CD4-positive, alpha-beta T cell treated with Interleukin-17A for 1 hour (primary cell): ENCODE data around the gene ARMH1.

Source experiments
- DNase-seq: peaks from one replicate; pipeline ENCODE4 v3.0.0-alpha.2; 2020

ARMH1 gene

GRCh38 chr1:44674113-44675000, at the start of gene ARMH1, which contains the start of gene TMEM53:
Gene ARMH1, plus strand, starts transcription at chr1:44674714. Its CDS starts 14,984 bp downstream, at chr1:44689698.
Gene TMEM53, minus strand, starts transcription at chr1:44674481. Its CDS starts 90 bp downstream, at chr1:44674391.
- DNase-seq: peak; percentile 99

GRCh38 chr1:44625348-44625747, 49.2 kb upstream of the ARMH1 start:
- DNase-seq: no peak

DNA sequence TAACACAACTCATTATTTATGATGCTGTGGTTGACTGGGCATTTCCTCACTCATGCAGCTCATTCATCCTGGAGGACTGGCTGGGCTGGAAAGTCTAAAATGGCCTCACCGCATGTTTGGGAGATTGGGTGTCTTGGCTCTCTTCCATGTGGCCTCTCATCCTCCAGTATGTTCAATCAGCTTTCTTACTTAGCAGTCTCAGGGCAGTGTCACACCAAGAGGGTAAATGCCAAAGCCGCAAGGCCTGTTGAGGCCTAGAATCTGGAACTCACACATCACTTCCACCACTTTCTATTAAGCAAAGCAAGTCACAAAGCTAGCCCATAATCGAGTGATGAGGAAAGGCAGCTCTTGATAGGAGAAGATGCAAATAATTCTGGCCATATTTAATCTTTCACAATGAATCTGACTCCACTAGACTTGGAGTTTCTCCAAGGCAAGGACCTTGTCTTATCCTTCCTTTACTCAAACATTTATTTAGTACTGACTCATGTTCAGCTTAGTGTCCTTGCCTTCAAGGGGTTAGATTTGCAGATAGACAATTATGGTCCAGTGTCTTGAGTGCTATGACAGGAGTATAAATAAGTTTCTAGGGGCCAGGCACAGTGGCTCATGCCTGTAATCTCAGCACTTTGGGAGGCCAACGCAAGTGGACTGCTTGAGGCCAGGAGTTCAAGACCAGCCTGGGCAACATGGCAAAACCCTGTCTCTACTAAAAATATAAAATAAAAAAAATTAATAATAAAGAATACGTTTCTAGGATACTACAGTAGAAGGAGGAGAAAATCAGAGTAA, 45.4 kb upstream of the ARMH1 start:
- DNase-seq: no peak

GRCh38 chr1:44630116-44630515, 44.4 kb upstream of the ARMH1 start:
- DNase-seq: no peak

DNA sequence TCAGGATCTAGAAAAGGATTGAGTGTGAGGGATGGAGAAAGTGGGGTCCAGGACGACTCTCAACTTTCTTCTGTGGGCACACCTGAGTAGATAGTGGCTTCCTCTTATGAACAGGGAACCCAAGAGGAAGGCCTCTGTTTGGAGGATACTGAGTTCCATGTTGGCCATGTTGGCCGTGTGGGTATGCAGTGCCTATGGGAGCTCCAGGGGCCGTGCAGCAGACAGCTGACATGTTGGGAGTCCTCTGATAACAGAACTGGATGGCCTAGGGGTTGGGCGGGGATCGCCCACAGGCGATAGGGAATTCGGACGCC, 43.2 kb upstream of the ARMH1 start:
- DNase-seq: no peak

- DNase-seq: peak; percentile 90
These were observed 42.6 kb upstream of the ARMH1 start for GRCh38 chr1:44631647-44632539.

- peak; percentile 5 for DNase-seq
These were observed 41.9 kb upstream of the ARMH1 start for GRCh38 chr1:44632598-44632997.

- no peak for DNase-seq
These were observed 39.8 kb upstream of the ARMH1 start for GRCh38 chr1:44634606-44635189.

DNA sequence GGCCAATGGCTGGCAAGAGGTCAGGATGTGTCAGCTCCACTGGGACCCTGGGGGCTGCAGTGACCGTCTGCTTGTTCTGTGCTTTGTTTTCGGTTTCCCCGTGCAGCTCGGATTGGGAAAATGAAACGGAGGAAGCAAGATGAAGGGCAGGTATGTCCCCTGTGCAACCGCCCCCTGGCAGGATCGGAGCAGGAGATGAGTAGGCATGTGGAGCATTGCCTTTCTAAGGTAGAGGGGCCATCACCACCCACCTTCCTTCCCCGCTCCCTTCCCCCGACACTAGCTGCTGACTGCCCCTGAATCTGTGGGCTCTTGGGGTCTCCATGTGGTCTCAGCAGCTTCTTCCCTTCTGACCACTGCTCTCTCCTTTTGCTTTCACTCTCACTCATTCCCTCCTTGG, 39.1 kb upstream of the ARMH1 start:
- DNase-seq: no peak

DNA sequence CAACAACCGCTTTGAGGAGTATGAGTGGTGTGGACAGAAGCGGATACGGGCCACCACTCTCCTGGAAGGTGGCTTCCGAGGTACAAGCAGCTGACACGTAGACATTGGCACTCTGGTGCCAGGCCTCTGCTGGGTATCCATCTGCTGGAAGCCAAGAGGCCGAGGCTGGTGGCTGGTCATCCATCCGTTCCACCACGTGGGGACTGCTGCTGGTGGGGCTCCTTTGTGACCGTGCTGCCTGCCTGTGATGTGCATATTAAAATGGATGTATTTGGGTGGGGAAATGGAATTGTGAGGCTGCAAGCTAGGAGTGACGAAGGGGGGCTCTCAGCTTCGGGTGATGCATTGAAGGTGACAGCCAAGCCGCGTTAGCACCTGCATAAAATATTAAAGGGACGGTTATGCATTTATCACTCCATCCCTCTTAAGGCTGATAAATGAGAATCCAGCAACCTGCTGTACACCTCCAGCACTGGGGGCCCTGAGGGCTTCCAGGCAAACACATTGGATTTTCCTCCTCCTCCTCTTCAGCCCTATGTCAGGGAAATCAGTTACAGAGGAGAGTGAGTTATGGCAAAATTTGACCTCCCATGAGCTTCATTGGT, 38.3 kb upstream of the ARMH1 start:
- DNase-seq: no peak

DNA sequence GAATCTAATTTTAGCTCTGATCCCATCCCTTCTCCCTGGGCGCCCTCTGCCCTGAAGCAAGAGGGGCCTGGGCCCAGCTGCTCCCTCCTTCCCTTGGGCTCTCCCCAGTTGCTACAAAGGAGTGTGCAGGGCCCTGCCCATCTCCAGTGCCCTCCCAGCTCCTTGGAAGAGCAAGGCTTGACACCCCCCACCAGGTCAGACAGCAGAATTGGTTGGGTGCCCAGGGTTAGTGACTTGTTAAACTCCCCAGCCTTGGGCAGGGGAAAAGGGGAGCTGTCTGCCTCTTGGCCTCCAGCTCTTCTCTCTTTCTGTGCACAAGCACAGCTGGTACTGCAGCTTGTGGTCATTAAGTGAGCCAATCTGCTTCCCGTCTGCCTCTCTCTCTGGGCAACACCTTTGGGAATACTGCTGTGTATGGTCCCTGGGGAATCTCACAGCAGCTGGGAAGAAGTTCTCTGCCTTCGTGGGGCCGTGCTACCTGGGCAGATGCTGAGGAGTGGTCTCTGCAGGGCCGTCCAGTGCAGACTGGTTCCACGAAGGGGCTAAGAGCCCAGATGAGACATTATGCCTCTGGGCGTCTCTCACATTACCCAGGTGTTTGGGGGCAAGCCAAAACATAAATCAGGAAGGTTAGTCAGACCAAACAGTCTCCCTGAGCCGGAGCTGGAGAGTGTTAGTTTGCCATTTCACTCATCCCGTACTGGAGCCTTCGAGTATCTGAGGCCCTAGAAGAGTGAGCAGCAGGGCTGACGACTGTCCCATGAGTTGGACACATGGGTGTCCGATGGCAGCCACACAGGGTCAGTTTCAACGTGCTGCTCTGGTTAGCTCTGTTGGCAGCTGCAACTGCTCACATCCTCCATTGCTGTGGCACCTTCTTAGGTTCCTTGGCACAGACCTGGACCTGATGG, 37.6 kb upstream of the ARMH1 start:
- no peak for DNase-seq

DNA sequence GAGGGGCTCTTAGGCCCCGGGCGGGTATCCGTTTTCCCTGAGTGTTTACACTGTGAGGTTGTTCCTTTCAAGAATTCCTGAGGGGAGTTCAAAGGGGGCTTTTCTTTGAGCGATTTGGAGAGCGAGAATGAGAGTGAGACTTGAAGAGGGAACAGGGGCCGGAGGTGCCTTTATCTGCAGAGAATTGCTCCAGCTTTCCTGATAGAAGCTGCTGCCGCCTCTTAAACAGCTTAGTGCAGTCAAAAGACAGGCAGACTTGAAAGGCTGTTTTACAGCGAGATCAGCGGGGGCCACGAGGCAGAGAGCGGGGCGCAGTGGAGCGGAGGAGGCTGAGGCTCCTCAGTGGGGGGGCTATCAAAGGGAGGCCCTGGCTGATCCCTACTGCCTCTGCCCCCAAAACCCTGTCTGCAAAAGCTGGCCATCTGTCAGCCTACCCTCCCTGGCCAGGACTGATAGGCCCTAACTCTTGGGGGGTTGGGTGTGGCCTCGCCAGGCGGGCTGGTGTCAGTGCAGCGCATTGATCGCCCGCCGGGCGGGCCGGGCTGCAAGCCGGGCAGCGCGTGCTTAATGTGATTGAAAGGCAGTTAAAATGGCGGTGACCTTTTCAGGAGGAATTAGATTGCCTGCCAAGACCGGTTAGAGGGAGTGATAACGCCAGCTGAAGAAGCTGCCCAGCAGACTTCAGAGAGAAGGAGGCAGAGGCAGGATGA, 36.7 kb upstream of the ARMH1 start:
- DNase-seq: no peak

- no peak for DNase-seq
These were observed 34.2 kb upstream of the ARMH1 start for GRCh38 chr1:44640200-44640853.

GRCh38 chr1:44641126-44642102, 33.1 kb upstream of the ARMH1 start:
- no peak for DNase-seq

DNA sequence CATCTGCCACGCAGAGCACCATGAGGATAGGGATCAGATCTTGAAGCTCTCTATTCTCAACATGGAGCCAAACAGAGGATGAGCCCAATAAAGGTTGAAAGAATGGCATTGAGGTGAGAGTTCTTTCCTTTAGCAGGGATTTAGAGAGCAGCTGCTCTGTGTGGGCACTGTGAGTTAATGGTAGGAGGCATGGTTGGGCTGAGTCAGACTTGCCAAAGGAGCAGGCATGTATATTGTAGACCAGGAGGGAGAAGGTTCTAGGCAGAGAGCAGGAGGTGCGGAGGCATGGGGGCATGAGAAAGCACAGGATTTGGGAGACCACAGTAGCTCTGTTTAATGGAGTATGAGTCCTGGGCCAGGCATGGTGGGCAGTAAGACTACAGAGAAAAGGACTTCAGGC, 32.3 kb upstream of the ARMH1 start:
- DNase-seq: no peak

DNA sequence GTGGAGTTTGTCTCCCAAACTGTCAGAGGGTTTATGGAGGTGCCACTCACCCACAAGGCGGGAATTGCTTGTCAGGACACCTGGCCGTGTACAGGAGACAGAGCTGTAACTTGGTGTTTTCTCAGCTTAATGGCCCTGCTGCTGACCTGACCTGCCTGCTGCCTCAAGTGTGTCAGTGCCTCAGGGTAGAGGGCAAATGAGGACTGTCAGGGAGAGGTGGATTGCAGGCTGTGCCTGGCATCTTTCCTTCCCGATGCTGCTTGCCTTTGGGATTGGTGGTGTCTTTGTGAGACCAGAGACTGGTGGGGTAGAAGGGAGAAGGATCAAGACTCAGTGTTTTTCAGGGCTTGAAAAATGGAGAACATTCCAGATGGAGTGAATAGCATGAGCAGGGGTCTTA, 31.6 kb upstream of the ARMH1 start:
- DNase-seq: no peak

DNA sequence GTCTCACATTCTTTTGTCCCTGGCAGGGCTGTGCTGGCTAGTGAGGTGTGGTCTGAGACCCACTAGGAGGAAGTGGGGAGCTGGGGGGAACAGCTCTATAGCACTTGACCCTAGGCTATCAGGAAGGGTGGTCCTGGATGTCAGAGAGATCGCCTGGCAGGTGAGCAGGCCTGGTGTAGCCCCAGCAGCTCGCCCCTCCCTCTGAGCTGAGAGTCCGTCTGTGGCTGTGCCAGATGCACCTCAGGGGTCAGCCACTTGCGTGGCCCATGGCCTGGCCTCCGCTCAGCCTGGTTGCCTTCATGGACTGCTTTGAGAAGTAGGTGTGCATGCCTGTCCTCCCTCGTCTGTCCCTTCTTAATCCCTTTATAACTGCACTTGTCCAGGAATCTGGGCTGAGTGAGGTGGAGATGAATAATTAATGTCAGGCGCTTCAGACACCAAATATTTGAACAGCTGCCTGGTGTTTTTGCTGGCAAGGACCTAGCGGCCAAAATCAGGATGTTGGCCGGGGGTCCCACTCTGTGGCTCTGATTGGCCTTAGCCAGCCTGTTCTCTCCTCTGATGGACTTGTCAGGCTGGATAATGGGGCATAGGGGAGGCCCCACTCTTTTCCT, 30.7 kb upstream of the ARMH1 start:
- no peak for DNase-seq

DNA sequence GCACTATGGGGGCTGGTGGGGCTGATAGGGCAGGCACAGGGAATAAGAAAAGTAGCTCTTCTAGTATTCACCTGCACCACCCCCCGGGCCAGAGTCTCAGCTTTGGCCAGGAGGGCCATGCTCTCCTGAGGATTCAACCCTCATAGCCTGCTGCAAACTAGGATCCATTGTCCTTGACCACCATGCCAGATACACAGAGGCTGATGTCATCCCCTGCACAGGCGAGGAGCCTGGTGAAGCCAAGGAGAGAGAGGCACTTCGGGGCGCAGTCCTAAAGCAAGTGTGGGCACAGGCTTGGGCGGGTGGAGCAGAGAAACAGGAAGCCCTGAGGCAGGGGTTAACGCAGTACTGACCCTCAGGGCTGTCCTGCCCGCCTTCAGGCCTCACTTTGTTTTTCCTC, 29.7 kb upstream of the ARMH1 start:
- no peak for DNase-seq
